Keratinocyte (primary cell): Measurements from ENCODE around the gene LPCAT2. TPM values are rescaled to one million over a fixed set of nuclear protein-coding genes. Genes with fewer than 3 reads are reported as not detected.
A peak's percentile ranks its signal among the peaks of the same experiment; 100 is the strongest.

Experiments
- DNase-seq: peaks from one replicate; pipeline ENCODE4 v3.0.0-alpha.2; 2011; ENCODE audit warnings: low read depth, missing footprints, low spot score
- FAIRE-seq: peaks from 2 replicates; lab custom pipeline; 2011; peaks lifted over from hg19 to GRCh38; lab: Jason Lieb, UNC
- H2AFZ ChIP-seq: 2 replicates; pipeline ENCODE4 v1.6.0; 2012; ENCODE audit warnings: low read length, control low read depth, inconsistent platforms; ENCODE audit not compliant: control insufficient read depth
- H3K27ac ChIP-seq: 2 replicates; pipeline ENCODE4 v1.5.1; 2011; ENCODE audit warnings: low read length; ENCODE audit not compliant: control insufficient read depth, insufficient read depth
- H3K27me3 ChIP-seq: 3 replicates; pipeline ENCODE4 v1.6.0; 2011; ENCODE audit warnings: low read length; ENCODE audit not compliant: control insufficient read depth, insufficient read depth; ENCODE audit errors: extremely low read depth
- H3K36me3 ChIP-seq, 2 experiments: 2 replicates in 1 of 2; 3 replicates in 1 of 2; pipeline ENCODE4 v1.5.1; 2011; ENCODE audit warnings: low read length in 2 of 2, mild to moderate bottlenecking in 1 of 2; ENCODE audit not compliant: control insufficient read depth in 2 of 2, insufficient read depth in 2 of 2; ENCODE audit errors: extremely low read depth in 1 of 2
- H3K4me1 ChIP-seq: 3 replicates; pipeline ENCODE4 v1.5.1; 2011; ENCODE audit warnings: low read length; ENCODE audit not compliant: control insufficient read depth, insufficient read depth; ENCODE audit errors: extremely low read depth
- H3K4me2 ChIP-seq: 3 replicates; pipeline ENCODE4 v1.6.0; 2011; ENCODE audit warnings: low read depth, low read length; ENCODE audit not compliant: control insufficient read depth, insufficient read depth; ENCODE audit errors: extremely low read depth
- H3K4me3 ChIP-seq, 3 experiments: fragments of 200-600 bp in 1 of 3; sonication (generic) in 1 of 3; 2 replicates in 2 of 3; 3 replicates in 1 of 3; pipeline ENCODE4 v1.5.1; 2011 to 2016; ENCODE audit warnings: low read length in 3 of 3, mild to moderate bottlenecking in 3 of 3, control low read depth in 2 of 3, inconsistent platforms in 1 of 3, low read depth in 1 of 3, mixed read lengths in 1 of 3, mixed run types in 1 of 3, moderate library complexity in 1 of 3; ENCODE audit not compliant: control insufficient read depth in 2 of 3, insufficient read depth in 2 of 3; ENCODE audit errors: extremely low read depth in 1 of 3
- H3K79me2 ChIP-seq: 2 replicates; pipeline ENCODE4 v1.6.0; 2012; ENCODE audit warnings: low read length; ENCODE audit not compliant: control insufficient read depth, insufficient read depth
- H3K9ac ChIP-seq: 3 replicates; pipeline ENCODE4 v1.6.0; 2011; ENCODE audit warnings: low read length; ENCODE audit not compliant: control insufficient read depth, insufficient read depth; ENCODE audit errors: extremely low read depth
- H3K9me1 ChIP-seq: 3 replicates; pipeline ENCODE4 v1.6.0; 2011; ENCODE audit warnings: low read length; ENCODE audit not compliant: control insufficient read depth, insufficient read depth; ENCODE audit errors: extremely low read depth
- H3K9me3 ChIP-seq: 2 replicates; pipeline ENCODE4 v1.5.1; 2012; ENCODE audit warnings: low read depth, low read length; ENCODE audit not compliant: control insufficient read depth
- H4K20me1 ChIP-seq: 3 replicates; pipeline ENCODE4 v1.6.0; 2011; ENCODE audit warnings: low read length; ENCODE audit not compliant: control insufficient read depth, insufficient read depth; ENCODE audit errors: extremely low read depth
- CTCF ChIP-seq, 3 experiments: IDR thresholded peaks in 1 of 3; conservative IDR thresholded peaks in 1 of 3; optimal IDR thresholded peaks in 1 of 3; 2 replicates in 2 of 3; 3 replicates in 1 of 3; pipeline versions ENCODE3 to v1.5.1; 2011; ENCODE audit warnings: low read length in 3 of 3, mild to moderate bottlenecking in 3 of 3, moderate library complexity in 2 of 3, control low read depth in 1 of 3, inconsistent platforms in 1 of 3; ENCODE audit not compliant: insufficient read depth in 2 of 3; ENCODE audit errors: extremely low read depth in 1 of 3
- EZH2 ChIP-seq: IDR thresholded peaks from one replicate; pipeline ENCODE4 v1.6.1; 2012; ENCODE audit warnings: inconsistent platforms, mild to moderate bottlenecking, low read length, moderate library complexity
- dilution Hi-C: fragments of 300-500 bp; cut with MboI; formaldehyde crosslinking; loops from one replicate; pipeline ENCODE4 v1.7.0; 2020; ENCODE audit warnings: low sequenced_read_pairs; ENCODE audit not compliant: extremely low pct_ligation_motif_present
- polyA plus RNA-seq, 5 experiments: library from polyadenylated mRNA; depleted of rRNA in 3 of 5; stranded (reverse) in 3 of 5; stranded (forward) in 1 of 5; unstranded in 1 of 5; fragments of >200 nt; gene quantifications; 1 replicate in 1 of 5; 2 replicates in 3 of 5; 3 replicates in 1 of 5; pipeline versions ENCODE4 v1.2.1 to v1.2.3, GENCODE V29; 2011 to 2012; ENCODE audit warnings: missing spikeins in 2 of 5, low read depth in 1 of 5, low replicate concordance in 1 of 5

Gene LPCAT2
- polyA plus RNA-seq, 1 donor (not counting 4 experiments of a cell fraction or from before 2014, with no cell fraction given): 54.4 TPM

- H3K27me3 ChIP-seq: no peaks in the 10 kb centered on the region
- H3K36me3 ChIP-seq: no peaks in the 10 kb centered on the region
- peaks cover 82% of the 10 kb centered on the region for H3K4me1 ChIP-seq
- peak overlapping the region; percentile 63 for H3K4me2 ChIP-seq
- FAIRE-seq: no peak
- no peaks in the 10 kb centered on the region for H3K9me1 ChIP-seq
- peak overlapping the region; percentile 35 for H3K9ac ChIP-seq
- no peaks in the 10 kb centered on the region for H4K20me1 ChIP-seq
- TF ChIP-seq EZH2: no peak
- TF ChIP-seq CTCF (optimal IDR thresholded peaks at IDR 0.05 in 1 of 3, IDR thresholded peaks at IDR 0.05 in 1 of 3, conservative IDR thresholded peaks at IDR 0.05 in 1 of 3; ENCODE audit: extremely low read depth in 1 of 3, insufficient read depth in 2 of 3, low read length in 3 of 3): no peak
- H3K4me3 ChIP-seq: no peak overlapping the region
- H3K9me3 ChIP-seq: no peaks in the 10 kb centered on the region
- peak overlapping the region; percentile 83 for H3K27ac ChIP-seq
- no peaks in the 10 kb centered on the region for H3K79me2 ChIP-seq
- DNase-seq: no peak
- dilution Hi-C loops: no loop called here
- no peak overlapping the region for H2AFZ ChIP-seq
Observed at GRCh38 chr16:55499281-55499680, 9.6 kb upstream of the LPCAT2 start.

GRCh38 chr16:55499951-55500529 is 8.8 kb upstream of the LPCAT2 start:
- Histone ChIP-seq H3K79me2 (no peaks in the 10 kb centered on the region), H3K4me3 (no peak overlapping the region), H3K27ac (peak overlapping the region; percentile 83), H3K9me3 (no peaks in the 10 kb centered on the region), H3K36me3 (no peaks in the 10 kb centered on the region), H3K4me1 (peaks cover 77% of the 10 kb centered on the region), H3K27me3 (no peaks in the 10 kb centered on the region), H4K20me1 (no peaks in the 10 kb centered on the region), H2AFZ (peak overlapping the region; percentile 34), H3K9me1 (no peaks in the 10 kb centered on the region), H3K4me2 (peak overlapping the region; percentile 63), H3K9ac (peak overlapping the region; percentile 65)
- TF ChIP-seq CTCF (optimal IDR thresholded peaks at IDR 0.05 in 1 of 3, IDR thresholded peaks at IDR 0.05 in 1 of 3, conservative IDR thresholded peaks at IDR 0.05 in 1 of 3; ENCODE audit: extremely low read depth in 1 of 3, insufficient read depth in 2 of 3, low read length in 3 of 3) (no peak), EZH2 (no peak)
- DNase-seq (peak; percentile 68), FAIRE-seq (peak; percentile 98)
- dilution Hi-C loops: no loop called here
